ENCODE data around the gene HS3ST2.
"Not testable (repeated sequence)": the region's sequence is repeated elsewhere in the genome, so short reads cannot be mapped to it uniquely, and the experiment has no call there.

The HS3ST2 gene

DNA sequence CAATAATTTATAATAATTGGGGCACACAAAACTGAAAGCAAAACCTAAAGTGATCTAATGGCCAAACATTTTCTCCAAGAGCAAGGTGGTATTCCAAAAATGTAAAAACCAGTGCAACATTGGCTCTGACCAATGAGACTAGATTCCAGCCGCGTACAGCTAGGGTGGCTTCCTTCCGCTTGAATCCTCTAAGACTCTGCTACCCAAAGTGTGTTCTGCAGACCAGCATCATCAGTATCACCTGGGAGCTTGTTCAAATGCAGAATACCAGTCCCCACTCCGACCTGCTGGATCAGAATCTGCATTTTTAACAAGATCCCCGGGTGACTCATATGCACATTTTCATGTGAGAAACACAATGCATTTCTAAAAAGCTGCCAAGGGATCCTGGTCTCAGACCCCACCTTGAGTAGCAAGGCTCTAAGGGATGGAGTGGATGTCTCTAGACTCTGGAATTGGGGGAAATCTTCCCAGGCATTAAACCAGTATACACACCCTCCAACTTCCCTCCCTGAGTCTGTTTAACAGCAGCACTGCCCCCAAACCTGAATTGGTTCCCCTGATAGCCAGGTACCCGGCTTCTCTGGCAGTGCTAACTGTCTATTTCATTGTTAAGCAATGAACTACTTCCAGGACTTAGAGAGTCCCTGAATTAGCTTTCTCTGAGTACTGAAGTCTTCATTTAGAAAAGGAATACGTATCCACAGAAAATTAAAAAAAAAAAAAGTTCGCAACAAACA lies 118.2 kb downstream of the HS3ST2 start:
- no peak for DNase-seq

DNA sequence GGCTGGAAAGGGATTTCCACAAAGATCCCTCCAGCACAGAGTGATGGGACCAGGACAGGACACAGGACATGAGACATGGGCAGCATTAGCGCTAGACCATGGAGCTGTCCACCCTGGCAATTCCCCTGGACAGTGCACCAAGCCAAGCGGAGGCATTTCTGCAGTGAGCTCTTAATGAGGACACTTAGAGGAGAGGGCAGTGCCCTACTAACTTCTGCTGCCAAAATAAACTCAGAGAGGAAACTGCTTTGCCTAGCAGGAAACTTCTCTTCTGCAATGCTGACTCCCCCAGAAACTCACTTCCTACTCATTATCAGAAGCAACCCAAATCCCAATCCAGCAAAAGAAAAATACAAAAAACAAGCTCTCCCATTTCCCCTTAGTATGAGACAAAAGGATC lies 119.2 kb downstream of the HS3ST2 start:
- DNase-seq, result peak in 1 of 56 donors; percentile 15

DNA sequence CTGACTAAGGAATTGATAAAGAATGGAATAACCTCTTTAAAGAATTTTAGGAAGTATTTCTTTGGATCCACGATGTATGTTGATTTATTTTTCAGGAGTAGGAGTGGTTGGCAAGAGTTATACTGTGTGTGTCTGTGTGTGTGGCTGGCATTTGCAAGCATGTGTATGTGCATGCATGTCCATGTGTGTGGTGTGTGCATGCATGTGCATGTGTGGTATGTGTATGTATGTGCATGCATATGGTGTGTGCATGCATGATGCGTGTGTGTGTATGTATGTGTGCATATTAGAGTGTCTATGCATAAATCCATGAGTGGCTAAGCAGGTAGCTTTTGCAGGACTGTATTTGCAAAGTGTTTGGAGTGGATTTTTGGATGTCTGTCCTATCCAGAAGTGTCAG lies 120.8 kb downstream of the HS3ST2 start:
- no peak for DNase-seq

DNA sequence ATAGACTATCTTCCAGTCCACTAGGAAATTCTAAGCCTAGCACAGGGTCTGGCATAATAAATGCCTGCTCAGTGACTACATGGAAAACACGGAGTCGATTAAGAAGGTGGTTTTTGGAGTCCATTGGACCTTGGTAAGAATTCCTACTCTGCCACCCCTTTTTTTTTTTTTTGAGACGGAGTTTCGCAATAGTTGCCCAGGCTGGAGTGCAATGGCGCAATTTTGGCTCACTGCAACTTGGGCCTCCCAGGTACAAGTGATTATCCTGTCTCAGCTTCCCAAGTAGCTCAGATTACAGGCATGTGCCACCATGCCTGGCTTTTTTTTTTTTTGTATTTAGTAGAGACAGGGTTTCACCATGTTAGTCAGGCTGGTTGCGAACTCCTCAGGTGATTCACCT lies 123.2 kb downstream of the HS3ST2 start:
- DNase-seq, result no peak

DNA sequence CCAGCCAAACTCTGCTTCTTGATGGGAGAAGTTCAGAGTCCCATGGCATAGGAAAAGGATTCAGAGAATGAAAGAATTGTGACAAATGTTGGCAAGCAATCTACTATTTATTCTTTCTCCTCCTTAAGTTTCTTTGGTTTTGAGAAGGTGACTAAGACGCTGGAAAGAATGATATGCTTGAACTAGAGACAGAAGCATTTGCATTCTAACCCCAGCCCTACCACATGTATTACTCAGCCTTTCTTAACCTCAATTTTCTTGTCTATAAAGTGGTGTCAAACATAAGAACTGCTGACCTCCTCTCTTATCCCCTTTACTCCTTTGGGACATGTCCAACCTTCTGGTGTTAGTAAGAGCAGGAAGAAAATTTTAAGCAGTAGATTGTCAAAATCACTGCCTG lies 124.7 kb downstream of the HS3ST2 start:
- DNase-seq, result no peak

DNA sequence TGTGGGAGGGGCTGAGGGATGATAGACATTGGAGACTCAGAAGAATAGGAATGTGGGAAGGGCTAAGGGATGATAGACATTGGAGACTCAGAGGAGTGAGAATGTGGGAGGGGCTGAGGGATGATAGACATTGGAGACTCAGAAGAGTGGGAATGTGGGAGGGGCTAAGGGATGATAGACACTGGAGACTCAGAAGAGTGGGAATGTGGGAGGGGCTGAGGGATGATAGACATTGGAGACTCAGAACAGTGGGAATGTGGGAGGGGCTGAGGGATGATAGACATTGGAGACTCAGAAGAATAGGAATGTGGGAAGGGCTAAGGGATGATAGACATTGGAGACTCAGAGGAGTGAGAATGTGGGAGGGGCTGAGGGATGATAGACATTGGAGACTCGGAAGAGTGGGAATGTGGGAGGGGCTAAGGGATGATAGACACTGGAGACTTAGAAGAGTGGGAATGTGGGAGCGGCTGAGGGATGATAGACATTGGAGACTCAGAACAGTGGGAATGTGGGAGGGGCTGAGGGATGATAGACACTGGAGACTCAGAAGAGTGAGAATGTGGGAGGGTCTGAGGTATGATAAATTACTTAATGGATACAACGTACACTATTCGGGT lies 125.9 kb downstream of the HS3ST2 start:
- not testable (repeated sequence) for DNase-seq

DNA sequence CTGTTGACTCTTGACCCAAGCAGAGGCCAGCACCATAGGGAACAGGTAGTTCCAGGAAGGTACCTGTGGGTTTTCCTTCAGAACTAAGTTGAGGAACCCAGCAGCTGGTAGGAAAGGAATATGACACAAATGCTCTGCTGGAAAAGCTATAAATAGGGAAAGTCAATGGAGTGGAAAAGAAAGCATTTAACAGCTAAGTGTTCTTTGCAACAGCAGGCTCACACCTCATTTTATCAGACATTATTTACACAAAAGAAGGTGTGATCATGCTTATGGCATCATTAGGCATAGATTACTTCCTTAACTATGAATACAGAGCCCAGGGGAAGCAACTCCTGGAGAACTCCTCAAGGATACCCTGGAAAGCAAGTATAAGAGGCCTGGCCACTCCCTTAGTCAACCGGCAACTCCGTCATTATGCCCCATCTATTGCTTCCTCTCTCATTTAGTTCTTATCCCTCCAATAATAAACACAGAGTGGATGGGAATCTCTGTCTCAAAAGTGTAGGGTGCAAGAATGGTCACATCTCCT lies 128.1 kb downstream of the HS3ST2 start:
- DNase-seq, result no peak

DNA sequence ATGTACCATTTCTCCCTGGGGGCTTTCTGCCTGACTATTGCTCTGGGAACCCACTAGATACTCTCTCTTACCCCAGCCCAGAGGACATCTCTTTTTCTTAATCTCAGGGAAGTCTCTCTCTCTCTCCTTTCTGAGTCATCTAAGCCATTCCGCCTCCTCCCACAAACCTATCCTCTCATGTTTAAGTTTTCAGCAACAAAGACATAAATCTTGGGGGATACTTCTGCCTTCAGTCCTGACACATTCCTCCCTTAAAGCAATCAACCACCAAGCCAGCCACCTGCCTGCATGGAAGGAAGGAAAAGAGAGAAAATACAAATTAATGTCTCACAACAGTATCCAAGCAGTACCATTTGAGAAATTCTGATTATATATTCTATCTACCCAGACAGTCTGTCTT lies 128.8 kb downstream of the HS3ST2 start:
- no peak for DNase-seq

DNA sequence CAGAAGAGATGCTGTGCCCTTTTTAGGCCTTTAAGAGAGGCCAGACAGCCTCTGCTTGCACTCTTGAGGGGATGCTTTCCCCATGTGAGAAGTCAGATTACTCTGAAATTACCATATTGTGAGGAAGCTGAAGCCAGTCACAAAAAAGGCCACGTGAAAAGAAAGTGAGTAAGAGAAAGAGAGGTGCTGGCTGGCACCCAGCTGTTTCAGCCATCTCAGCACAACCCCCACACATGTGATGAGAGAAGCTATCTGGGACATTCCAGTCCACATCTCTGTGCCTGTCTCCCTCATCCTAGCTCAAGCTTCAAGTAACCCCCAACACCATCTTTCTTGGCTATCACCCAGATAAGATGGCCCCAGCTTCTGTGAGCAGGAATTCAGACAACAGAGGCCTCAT lies 131.4 kb downstream of the HS3ST2 start:
- DNase-seq, result no peak

DNA sequence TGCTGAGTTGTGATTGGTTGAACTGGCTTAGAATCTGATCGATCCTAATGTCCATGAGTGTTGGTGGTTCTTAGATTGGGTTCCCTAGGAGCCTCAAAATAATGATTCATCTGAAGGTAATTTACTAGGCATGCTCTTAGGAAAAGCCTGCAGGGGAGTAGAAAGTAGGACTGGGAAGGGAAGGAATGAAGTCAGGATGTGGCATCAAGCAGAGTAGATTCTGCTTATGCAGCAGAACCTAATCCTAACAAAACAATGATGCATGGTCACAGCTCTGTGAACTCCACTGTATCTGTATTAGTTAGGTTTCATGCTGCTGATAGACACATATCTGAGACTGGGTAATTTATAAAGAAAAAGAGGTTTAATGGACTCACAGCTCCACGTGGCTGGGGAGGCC lies 132.5 kb downstream of the HS3ST2 start:
- no peak for DNase-seq

DNA sequence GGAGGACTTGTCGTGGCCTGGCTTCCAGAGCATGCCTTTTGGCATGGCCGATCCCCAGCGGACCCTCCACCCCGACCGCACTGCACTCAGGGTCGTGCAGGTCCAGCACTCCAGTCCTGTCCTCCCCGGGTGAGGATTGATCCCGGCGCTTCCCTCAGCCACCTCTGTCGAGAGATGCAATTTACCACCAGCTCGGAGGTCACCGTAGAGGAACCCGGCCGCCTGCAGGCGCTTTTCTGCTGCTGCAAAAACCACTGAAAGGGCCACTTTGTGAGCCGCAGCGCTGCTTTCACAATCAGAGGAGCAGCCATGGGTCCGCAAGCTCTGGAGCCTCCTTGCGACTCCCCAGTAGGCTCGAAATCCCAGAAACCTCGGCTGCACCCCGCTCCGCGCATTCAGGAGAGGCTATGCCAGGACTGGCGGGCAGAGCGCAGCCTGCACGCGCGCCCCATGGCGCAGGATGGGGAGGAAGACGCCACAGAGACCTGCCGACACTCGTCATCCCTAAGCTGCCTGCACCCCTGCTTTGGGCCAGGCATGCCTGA lies 134.2 kb downstream of the HS3ST2 start:
- peak in 10 of 56 donors; percentile 2 to 25 (median 8) for DNase-seq

DNA sequence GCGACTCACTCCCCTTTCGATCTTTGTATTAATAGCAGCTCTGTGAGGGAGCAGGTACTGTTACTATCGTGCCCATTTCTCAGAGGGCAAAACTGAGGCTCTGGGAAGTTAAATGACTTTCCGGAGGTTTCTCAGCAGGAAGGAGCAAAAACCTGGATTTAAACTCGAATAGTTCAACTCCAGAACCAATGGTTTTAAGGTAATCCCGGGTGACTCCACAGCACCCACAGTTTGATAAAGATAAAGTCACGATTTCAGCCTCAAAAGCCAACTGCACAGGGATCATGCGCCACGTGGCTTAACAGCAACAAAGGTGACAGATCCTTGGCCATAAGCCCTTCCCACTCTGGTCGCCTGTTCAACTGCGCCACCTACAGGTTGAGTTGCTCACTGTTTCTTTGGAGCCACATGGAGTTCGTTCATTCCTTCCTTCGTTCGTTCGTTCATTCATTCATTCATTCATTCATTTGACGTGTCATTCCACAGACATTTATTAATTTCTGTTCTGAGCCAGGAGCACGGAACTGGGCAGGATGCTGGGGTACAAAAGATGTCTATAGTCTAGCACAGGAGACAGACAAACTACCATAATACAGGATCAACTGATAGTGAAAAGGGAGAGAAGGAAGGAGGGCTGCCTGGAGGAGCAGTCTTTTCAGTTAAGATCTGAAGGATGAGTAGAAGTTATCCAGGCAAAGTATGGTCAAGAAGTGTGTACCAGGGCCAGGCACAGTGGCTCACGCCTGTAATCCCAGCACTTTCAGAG lies 134.8 kb downstream of the HS3ST2 start:
- DNase-seq, result peak in 28 of 56 donors; percentile 1 to 63 (median 18)

DNA sequence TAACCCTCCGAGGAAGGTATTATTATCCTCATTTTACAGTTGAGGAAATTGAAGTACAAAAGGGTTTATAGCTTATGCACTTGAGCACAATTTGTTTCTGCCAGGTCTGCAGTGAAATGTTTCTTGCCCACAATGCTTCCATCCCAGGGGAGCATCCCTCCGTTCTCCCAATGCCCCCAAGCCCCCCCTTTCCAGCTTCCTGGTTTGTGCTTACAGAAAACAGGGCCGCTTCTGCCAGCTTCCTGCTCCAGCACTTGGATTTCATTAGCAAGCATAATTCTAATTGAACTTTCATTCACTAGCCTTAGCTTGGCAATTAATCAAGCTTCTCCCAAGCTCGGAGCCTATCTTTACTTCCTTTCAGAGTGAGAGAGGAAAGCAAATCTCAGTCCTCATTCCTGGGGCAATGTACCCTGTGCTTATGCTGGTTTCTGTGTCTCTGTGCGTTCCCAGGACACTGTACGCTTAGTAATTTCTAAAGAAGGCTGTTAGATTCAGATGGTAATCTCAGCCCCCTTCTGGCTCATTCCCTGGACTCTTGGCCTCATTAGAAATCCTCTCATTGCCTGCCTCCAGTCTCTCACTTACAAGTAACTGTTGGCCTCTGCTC lies 141.6 kb downstream of the HS3ST2 start:
- peak in 2 of 56 donors; percentile 9 to 17 for DNase-seq

DNA sequence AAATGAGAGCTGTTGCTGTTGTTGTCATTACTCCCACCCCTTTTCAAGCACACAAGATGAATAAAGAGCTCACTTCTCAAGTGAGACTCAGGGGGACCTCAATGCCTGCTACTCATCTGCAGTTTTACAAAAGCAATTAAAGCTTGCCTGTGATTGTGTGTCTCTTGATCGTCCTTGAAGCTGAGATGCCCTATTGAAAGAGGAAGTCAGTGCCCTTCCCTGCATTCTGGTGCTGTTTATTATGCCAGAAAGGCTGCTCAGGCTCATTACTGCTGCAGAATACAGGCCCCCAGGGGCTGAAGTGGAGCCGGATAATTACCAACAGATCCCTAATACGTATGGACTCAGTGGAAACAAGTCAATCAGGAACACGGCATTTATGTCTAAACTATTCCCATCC lies 147.2 kb downstream of the HS3ST2 start:
- DNase-seq, result no peak

DNA sequence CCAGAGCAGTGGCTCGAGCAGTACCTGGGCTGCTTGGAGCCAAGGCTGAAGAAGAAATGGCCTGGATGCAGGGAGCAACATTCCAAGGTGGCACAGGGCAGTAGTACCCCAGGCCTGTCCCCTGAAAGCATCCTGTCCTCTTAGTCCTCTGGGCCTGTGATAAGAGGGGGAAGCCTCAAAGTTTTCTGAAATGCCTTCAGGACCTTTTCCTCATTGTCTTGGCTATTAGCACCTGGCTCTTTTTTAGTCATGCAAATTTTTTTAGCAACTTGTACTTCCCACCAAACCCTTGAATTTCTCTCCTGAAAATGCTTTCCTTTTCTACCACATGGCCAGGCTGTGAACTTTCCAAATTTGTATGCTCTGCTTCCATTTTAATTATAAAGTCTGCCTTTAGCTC lies 148.9 kb downstream of the HS3ST2 start:
- no peak for DNase-seq

Measured in amygdala (tissue), 56 donors.